ENCODE results near the gene DDAH2.

DDAH2 gene

GRCh38 chr6:31687860-31688693 lies 41.0 kb downstream of the DDAH2 start:
- DNase-seq = no peak

- no peak for DNase-seq
Observed at GRCh38 chr6:31687321-31687720, 41.8 kb downstream of the DDAH2 start.

- DNase-seq = no peak
Observed at GRCh38 chr6:31686483-31686882, 42.6 kb downstream of the DDAH2 start.

GRCh38 chr6:31683591-31683990 lies 45.5 kb downstream of the DDAH2 start:
- no peak for DNase-seq

GRCh38 chr6:31681135-31681671 lies 47.9 kb downstream of the DDAH2 start:
- DNase-seq = no peak

- peak; percentile 75 for DNase-seq
Observed at GRCh38 chr6:31680226-31681134, 48.6 kb downstream of the DDAH2 start, which contains the start of gene LY6G5C. Gene LY6G5C (minus strand): TSS chr6:31681067. CDS start chr6:31680373, 694 bp downstream.

GRCh38 chr6:31677955-31678354 lies 51.1 kb downstream of the DDAH2 start:
- DNase-seq = no peak
